Keratinocyte (primary cell): ENCODE data around the gene KRTAP10-4. TPM values are rescaled to one million over a fixed set of nuclear protein-coding genes. Genes with fewer than 3 reads are reported as not detected.

Experiments
- DNase-seq: peaks from one replicate; pipeline ENCODE4 v3.0.0-alpha.2; 2011; ENCODE audit warnings: low read depth, missing footprints, low spot score
- FAIRE-seq: peaks from 2 replicates; lab custom pipeline; 2011; peaks lifted over from hg19 to GRCh38; lab: Jason Lieb, UNC
- H2AFZ ChIP-seq: 2 replicates; pipeline ENCODE4 v1.6.0; 2012; ENCODE audit warnings: low read length, control low read depth, inconsistent platforms; ENCODE audit not compliant: control insufficient read depth
- H3K27ac ChIP-seq: 2 replicates; pipeline ENCODE4 v1.5.1; 2011; ENCODE audit warnings: low read length; ENCODE audit not compliant: control insufficient read depth, insufficient read depth
- H3K27me3 ChIP-seq: 3 replicates; pipeline ENCODE4 v1.6.0; 2011; ENCODE audit warnings: low read length; ENCODE audit not compliant: control insufficient read depth, insufficient read depth; ENCODE audit errors: extremely low read depth
- H3K36me3 ChIP-seq, 2 experiments: 2 replicates in 1 of 2; 3 replicates in 1 of 2; pipeline ENCODE4 v1.5.1; 2011; ENCODE audit warnings: low read length in 2 of 2, mild to moderate bottlenecking in 1 of 2; ENCODE audit not compliant: control insufficient read depth in 2 of 2, insufficient read depth in 2 of 2; ENCODE audit errors: extremely low read depth in 1 of 2
- H3K4me1 ChIP-seq: 3 replicates; pipeline ENCODE4 v1.5.1; 2011; ENCODE audit warnings: low read length; ENCODE audit not compliant: control insufficient read depth, insufficient read depth; ENCODE audit errors: extremely low read depth
- H3K4me2 ChIP-seq: 3 replicates; pipeline ENCODE4 v1.6.0; 2011; ENCODE audit warnings: low read depth, low read length; ENCODE audit not compliant: control insufficient read depth, insufficient read depth; ENCODE audit errors: extremely low read depth
- H3K4me3 ChIP-seq, 3 experiments: fragments of 200-600 bp in 1 of 3; sonication (generic) in 1 of 3; 2 replicates in 2 of 3; 3 replicates in 1 of 3; pipeline ENCODE4 v1.5.1; 2011 to 2016; ENCODE audit warnings: low read length in 3 of 3, mild to moderate bottlenecking in 3 of 3, control low read depth in 2 of 3, inconsistent platforms in 1 of 3, low read depth in 1 of 3, mixed read lengths in 1 of 3, mixed run types in 1 of 3, moderate library complexity in 1 of 3; ENCODE audit not compliant: control insufficient read depth in 2 of 3, insufficient read depth in 2 of 3; ENCODE audit errors: extremely low read depth in 1 of 3
- H3K79me2 ChIP-seq: 2 replicates; pipeline ENCODE4 v1.6.0; 2012; ENCODE audit warnings: low read length; ENCODE audit not compliant: control insufficient read depth, insufficient read depth
- H3K9ac ChIP-seq: 3 replicates; pipeline ENCODE4 v1.6.0; 2011; ENCODE audit warnings: low read length; ENCODE audit not compliant: control insufficient read depth, insufficient read depth; ENCODE audit errors: extremely low read depth
- H3K9me1 ChIP-seq: 3 replicates; pipeline ENCODE4 v1.6.0; 2011; ENCODE audit warnings: low read length; ENCODE audit not compliant: control insufficient read depth, insufficient read depth; ENCODE audit errors: extremely low read depth
- H3K9me3 ChIP-seq: 2 replicates; pipeline ENCODE4 v1.5.1; 2012; ENCODE audit warnings: low read depth, low read length; ENCODE audit not compliant: control insufficient read depth
- H4K20me1 ChIP-seq: 3 replicates; pipeline ENCODE4 v1.6.0; 2011; ENCODE audit warnings: low read length; ENCODE audit not compliant: control insufficient read depth, insufficient read depth; ENCODE audit errors: extremely low read depth
- CTCF ChIP-seq, 3 experiments: IDR thresholded peaks in 1 of 3; conservative IDR thresholded peaks in 1 of 3; optimal IDR thresholded peaks in 1 of 3; 2 replicates in 2 of 3; 3 replicates in 1 of 3; pipeline versions ENCODE3 to v1.5.1; 2011; ENCODE audit warnings: low read length in 3 of 3, mild to moderate bottlenecking in 3 of 3, moderate library complexity in 2 of 3, control low read depth in 1 of 3, inconsistent platforms in 1 of 3; ENCODE audit not compliant: insufficient read depth in 2 of 3; ENCODE audit errors: extremely low read depth in 1 of 3
- EZH2 ChIP-seq: IDR thresholded peaks from one replicate; pipeline ENCODE4 v1.6.1; 2012; ENCODE audit warnings: inconsistent platforms, mild to moderate bottlenecking, low read length, moderate library complexity
- dilution Hi-C: fragments of 300-500 bp; cut with MboI; formaldehyde crosslinking; loops from one replicate; pipeline ENCODE4 v1.7.0; 2020; ENCODE audit warnings: low sequenced_read_pairs; ENCODE audit not compliant: extremely low pct_ligation_motif_present
- polyA plus RNA-seq, 5 experiments: library from polyadenylated mRNA; depleted of rRNA in 3 of 5; stranded (reverse) in 3 of 5; stranded (forward) in 1 of 5; unstranded in 1 of 5; fragments of >200 nt; gene quantifications; 1 replicate in 1 of 5; 2 replicates in 3 of 5; 3 replicates in 1 of 5; pipeline versions ENCODE4 v1.2.1 to v1.2.3, GENCODE V29; 2011 to 2012; ENCODE audit warnings: missing spikeins in 2 of 5, low read depth in 1 of 5, low replicate concordance in 1 of 5

KRTAP10-4 gene
- polyA plus RNA-seq, 1 donor (not counting 4 experiments of a cell fraction or from before 2014, with no cell fraction given): not detected

- dilution Hi-C loops: no loop called here
- TF ChIP-seq EZH2 (no peak), CTCF (optimal IDR thresholded peaks at IDR 0.05 in 1 of 3, IDR thresholded peaks at IDR 0.05 in 1 of 3, conservative IDR thresholded peaks at IDR 0.05 in 1 of 3; ENCODE audit: extremely low read depth in 1 of 3, insufficient read depth in 2 of 3, low read length in 3 of 3) (no peak)
- H3K36me3 ChIP-seq: no peaks in the 10 kb centered on the region
- no peaks in the 10 kb centered on the region for H3K4me1 ChIP-seq
- no peak overlapping the region for H3K27ac ChIP-seq
- no peak overlapping the region for H3K4me2 ChIP-seq
- no peaks in the 10 kb centered on the region for H3K79me2 ChIP-seq
- H3K9ac ChIP-seq: no peak overlapping the region
- no peaks in the 10 kb centered on the region for H4K20me1 ChIP-seq
- no peak overlapping the region for H2AFZ ChIP-seq
- H3K9me1 ChIP-seq: no peaks in the 10 kb centered on the region
- DNase-seq (no peak), FAIRE-seq (no peak)
- H3K27me3 ChIP-seq: no peaks in the 10 kb centered on the region
- no peak overlapping the region for H3K4me3 ChIP-seq
- H3K9me3 ChIP-seq: peaks cover 3% of the 10 kb centered on the region
Measured at GRCh38 chr21:44575307-44576024, 1.9 kb downstream of the KRTAP10-4 start.

DNA sequence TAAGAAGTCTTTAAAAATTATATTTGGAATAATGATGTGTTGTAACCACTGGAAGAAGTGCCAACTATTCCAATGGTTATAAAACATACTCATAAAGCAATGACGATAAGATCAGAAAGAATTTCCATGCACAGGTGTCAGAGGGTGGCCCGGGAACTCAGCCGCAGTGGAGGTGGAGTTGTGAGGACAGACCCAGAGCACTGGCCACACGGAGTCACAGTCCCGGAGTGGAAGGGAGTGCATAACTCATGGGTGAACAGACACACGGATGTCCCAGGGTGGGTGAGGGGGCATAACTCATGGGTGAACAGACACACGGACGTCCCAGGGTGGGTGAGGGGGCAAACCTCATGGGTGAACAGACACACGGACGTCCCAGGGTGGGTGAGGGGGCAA is 2.5 kb downstream of the KRTAP10-4 start:
- DNase-seq (no peak), FAIRE-seq (no peak)
- dilution Hi-C loops: no loop called here
- peaks cover 5% of the 10 kb centered on the region for H3K9me3 ChIP-seq
- no peak overlapping the region for H3K4me3 ChIP-seq
- H2AFZ ChIP-seq: no peak overlapping the region
- no peaks in the 10 kb centered on the region for H3K27me3 ChIP-seq
- no peaks in the 10 kb centered on the region for H4K20me1 ChIP-seq
- TF ChIP-seq EZH2: no peak
- no peak for TF ChIP-seq CTCF (optimal IDR thresholded peaks at IDR 0.05 in 1 of 3, IDR thresholded peaks at IDR 0.05 in 1 of 3, conservative IDR thresholded peaks at IDR 0.05 in 1 of 3; ENCODE audit: extremely low read depth in 1 of 3, insufficient read depth in 2 of 3, low read length in 3 of 3)
- H3K27ac ChIP-seq: no peak overlapping the region
- H3K9ac ChIP-seq: no peak overlapping the region
- no peaks in the 10 kb centered on the region for H3K9me1 ChIP-seq
- H3K79me2 ChIP-seq: no peaks in the 10 kb centered on the region
- no peaks in the 10 kb centered on the region for H3K36me3 ChIP-seq
- no peaks in the 10 kb centered on the region for H3K4me1 ChIP-seq
- no peak overlapping the region for H3K4me2 ChIP-seq
